Measurements from ENCODE around the gene ZNF410.

DNA sequence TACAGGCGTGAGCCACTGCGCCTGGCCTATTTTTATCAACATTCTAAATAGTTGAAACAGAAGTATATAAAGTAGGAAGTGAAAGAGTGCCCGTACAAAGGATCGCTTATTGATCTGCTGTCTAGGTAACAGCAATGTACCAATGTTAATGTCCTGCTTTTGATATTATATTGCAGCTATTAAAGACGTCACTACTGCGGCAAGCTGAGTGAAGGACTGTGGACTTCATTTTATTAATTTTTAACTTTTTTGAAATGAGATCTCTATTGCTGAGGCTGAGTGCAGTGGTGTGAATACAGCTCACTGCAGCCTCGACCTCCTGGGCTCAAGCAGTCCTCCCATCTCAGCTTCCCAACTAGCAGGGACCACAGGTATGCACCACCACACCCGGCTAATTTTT lies 24.2 kb upstream of the ZNF410 start:
- TF ChIP-seq POLR2A (IDR thresholded peaks at IDR 0.05; ENCODE audit: low read length) (no peak), GATA1 (IDR thresholded peaks at IDR 0.05; ENCODE audit: low read depth, low read length) (no peak)

Data from erythroblast (primary cell).